Measurements from ENCODE around the gene OLFM1.

OLFM1 gene

DNA sequence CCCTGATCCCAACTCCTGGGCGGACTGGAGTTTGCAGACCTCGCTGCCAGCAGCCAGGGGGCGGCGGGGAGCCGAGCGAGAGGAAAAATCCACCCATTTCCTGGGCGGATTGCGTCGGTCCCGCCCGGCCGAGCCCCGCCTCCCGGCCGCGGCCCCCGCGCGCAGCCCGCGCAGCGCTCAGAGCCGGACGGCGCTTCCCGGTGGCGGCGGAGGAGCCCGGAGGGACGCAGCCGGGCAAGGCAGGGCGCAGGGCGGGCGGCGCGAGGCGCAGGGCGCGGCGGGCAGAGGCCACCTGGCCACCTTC is at the start of gene OLFM1:
OLFM1 (plus strand) TSS at position 180 of the 304 bp plus-strand sequence. CDS start 322 bp downstream, outside the sequence.
- Mint-ChIP-seq H3K4me3 (peak within 1 kb of the TSS in 1 of 3 experiments; percentile 51), H3K4me1 (peaks cover 6% of the 10 kb centered on the region), H3K27ac (no peak within 1 kb of the TSS), H3K27me3 (ENCODE audit: low read depth) (peaks cover 90% of the 10 kb centered on the region), H3K36me3 (ENCODE audit: low read depth) (no peaks in the 10 kb centered on the region), H3K9me3 (peaks cover 3% of the 10 kb centered on the region)
- TF ChIP-seq, protein P1, sequence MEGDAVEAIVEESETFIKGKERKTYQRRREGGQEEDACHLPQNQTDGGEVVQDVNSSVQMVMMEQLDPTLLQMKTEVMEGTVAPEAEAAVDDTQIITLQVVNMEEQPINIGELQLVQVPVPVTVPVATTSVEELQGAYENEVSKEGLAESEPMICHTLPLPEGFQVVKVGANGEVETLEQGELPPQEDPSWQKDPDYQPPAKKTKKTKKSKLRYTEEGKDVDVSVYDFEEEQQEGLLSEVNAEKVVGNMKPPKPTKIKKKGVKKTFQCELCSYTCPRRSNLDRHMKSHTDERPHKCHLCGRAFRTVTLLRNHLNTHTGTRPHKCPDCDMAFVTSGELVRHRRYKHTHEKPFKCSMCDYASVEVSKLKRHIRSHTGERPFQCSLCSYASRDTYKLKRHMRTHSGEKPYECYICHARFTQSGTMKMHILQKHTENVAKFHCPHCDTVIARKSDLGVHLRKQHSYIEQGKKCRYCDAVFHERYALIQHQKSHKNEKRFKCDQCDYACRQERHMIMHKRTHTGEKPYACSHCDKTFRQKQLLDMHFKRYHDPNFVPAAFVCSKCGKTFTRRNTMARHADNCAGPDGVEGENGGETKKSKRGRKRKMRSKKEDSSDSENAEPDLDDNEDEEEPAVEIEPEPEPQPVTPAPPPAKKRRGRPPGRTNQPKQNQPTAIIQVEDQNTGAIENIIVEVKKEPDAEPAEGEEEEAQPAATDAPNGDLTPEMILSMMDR (IDR thresholded peaks at IDR 0.05; ENCODE audit: unreplicated experiment in 3 of 3): peak; percentile 60 to 66 (median 62)

DNA sequence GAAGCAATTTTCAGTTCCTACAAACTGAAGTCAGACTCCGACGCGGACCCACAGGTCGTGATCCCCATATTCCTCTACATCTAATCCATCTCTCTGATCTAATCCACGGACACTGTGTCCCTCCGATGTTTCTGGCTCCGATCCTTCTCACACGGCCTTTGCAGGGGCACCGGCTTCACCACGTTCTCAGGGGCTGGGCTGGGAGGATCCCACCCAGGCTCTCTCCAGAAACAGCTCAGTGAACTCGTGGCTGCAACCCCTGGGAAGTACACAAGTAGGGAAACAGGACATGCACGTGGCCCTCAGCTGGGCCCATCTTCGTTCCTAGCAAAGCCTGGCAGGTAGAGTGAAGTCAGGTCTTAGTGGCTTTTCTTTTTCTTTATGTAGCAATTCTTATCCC is 49.1 kb upstream of the OLFM1 start:
- Mint-ChIP-seq H3K4me3 (no peak overlapping the region), H3K36me3 (ENCODE audit: low read depth) (no peaks in the 10 kb centered on the region), H3K4me1 (no peaks in the 10 kb centered on the region), H3K27me3 (ENCODE audit: low read depth) (peaks cover 31% of the 10 kb centered on the region), H3K27ac (no peak overlapping the region), H3K9me3 (no peaks in the 10 kb centered on the region)
- TF ChIP-seq, protein P1 (IDR thresholded peaks at IDR 0.05; ENCODE audit: unreplicated experiment in 3 of 3): no peak

DNA sequence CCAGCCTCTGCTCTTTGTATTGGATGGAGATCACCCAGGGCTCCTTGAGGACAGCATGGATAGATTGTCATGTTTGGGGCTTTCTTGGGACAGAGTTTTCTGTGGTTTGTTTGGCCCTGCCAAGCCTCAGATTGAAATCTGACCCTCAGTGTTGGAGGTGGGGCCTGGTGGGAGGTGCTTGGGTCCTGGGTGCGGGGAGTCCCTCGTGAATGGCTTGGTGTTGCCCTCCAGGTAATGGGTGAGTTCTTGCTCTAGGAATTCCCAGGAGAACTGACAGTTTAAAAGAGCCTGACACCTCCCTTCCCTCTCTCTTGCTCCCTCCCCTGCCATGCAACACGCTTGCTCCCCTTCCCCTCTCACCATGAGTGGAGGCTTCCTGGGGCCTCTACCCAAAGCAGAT is 48.6 kb upstream of the OLFM1 start:
- no peak overlapping the region for H3K27ac Mint-ChIP-seq
- TF ChIP-seq, protein P1 (IDR thresholded peaks at IDR 0.05; ENCODE audit: unreplicated experiment in 3 of 3): no peak
- H3K4me3 Mint-ChIP-seq: no peak overlapping the region
- no peaks in the 10 kb centered on the region for H3K4me1 Mint-ChIP-seq
- H3K9me3 Mint-ChIP-seq: no peaks in the 10 kb centered on the region
- no peaks in the 10 kb centered on the region for H3K36me3 Mint-ChIP-seq (ENCODE audit: low read depth)
- peaks cover 32% of the 10 kb centered on the region for H3K27me3 Mint-ChIP-seq (ENCODE audit: low read depth)

DNA sequence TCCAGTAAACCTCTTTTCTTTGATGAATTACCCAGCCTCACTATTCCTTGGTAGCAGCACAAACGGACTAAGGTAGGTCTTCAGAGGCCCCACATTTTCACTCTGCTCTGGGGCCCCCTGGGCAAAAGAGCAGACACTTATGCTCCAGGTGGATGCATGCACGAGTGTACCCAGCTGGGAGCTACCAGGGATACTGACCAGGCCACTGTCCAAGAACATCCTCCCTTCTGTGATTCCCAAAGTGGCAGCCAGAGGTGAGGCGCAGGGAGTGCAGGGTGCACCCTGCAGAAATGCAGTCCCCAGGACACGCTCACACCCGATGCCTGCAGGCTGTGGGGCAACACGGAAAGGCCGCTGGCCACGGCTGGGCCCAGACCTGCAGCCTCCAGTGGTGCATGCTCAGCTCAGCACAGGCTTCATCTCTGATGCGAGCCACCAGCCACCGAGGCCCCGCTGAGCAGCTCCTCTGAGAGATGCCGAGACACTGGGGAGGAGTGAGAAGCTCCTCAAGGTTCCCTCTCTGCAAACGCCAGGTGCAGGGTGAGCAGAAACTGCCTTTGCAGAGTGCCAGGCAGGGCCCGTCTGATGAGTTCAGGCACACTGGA is 48.1 kb upstream of the OLFM1 start:
- no peaks in the 10 kb centered on the region for H3K9me3 Mint-ChIP-seq
- H3K4me3 Mint-ChIP-seq: no peak overlapping the region
- TF ChIP-seq, protein P1 (IDR thresholded peaks at IDR 0.05; ENCODE audit: unreplicated experiment in 3 of 3): no peak
- peaks cover 33% of the 10 kb centered on the region for H3K27me3 Mint-ChIP-seq (ENCODE audit: low read depth)
- H3K36me3 Mint-ChIP-seq (ENCODE audit: low read depth): no peaks in the 10 kb centered on the region
- H3K4me1 Mint-ChIP-seq: no peaks in the 10 kb centered on the region
- H3K27ac Mint-ChIP-seq: no peak overlapping the region

DNA sequence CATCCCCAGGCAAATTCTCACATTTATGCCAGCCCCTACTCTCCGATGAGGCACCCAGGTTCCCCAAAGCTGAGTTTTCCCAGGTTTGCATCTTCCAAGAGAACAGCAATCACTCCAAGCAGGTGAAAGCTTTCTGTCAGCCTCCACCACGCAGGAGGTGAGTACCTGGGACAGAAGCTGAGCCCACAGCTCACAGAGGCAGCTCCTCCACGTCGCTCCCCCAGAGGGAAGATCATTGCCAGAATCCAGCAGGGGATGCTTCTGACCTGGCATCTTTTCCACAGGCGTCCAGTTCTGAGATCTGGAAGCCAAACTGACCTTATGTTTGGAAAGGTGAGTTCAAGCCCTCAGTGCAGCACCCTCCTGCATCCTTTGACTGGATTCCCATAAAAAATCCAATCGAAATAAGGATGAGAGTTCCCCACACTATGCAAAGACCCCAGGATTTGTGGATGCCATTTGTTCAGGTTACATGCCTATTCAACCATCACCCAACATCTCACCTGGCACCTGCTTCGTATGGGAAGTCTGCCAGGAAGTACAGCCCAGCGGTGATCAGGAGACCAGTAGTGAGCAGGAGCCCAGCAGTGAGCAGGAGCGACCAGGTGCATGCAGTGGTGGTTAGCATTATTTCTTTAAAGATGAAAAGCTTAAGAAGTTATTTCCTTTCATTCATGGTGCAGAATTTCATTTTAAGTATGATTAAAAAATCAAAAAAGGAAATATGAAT is 47.4 kb upstream of the OLFM1 start:
- TF ChIP-seq, protein P1 (IDR thresholded peaks at IDR 0.05; ENCODE audit: unreplicated experiment in 3 of 3): no peak
- peaks cover 33% of the 10 kb centered on the region for H3K27me3 Mint-ChIP-seq (ENCODE audit: low read depth)
- H3K4me3 Mint-ChIP-seq: no peak overlapping the region
- H3K27ac Mint-ChIP-seq: no peak overlapping the region
- H3K36me3 Mint-ChIP-seq (ENCODE audit: low read depth): no peaks in the 10 kb centered on the region
- H3K9me3 Mint-ChIP-seq: no peaks in the 10 kb centered on the region
- H3K4me1 Mint-ChIP-seq: no peaks in the 10 kb centered on the region

DNA sequence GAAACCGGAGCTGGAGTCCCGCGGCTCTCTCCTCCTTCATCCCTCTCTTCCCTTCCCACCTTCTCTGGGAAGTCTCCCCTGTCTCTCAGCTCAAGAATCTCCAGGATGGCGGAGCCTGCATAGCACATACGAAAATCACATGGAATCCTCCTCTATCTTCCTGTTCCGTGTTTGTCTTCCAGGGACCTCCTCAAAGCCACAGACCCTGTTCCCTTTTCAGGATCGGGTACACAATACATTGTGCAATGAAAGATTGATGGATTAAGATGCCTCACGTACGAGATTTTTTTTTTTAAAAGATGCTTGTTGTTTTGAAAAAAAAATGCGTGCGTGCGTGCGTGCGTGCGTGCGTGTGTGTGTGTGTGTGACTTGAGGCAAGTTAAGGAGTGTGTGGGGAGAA is 46.6 kb upstream of the OLFM1 start:
- no peak overlapping the region for H3K4me3 Mint-ChIP-seq

More for the DNA sequence above, 46.6 kb upstream of the OLFM1 start:
- TF ChIP-seq, protein P1 (IDR thresholded peaks at IDR 0.05; ENCODE audit: unreplicated experiment in 3 of 3): no peak
- no peaks in the 10 kb centered on the region for H3K4me1 Mint-ChIP-seq
- H3K27me3 Mint-ChIP-seq (ENCODE audit: low read depth): peaks cover 38% of the 10 kb centered on the region
- H3K27ac Mint-ChIP-seq: no peak overlapping the region
- no peaks in the 10 kb centered on the region for H3K36me3 Mint-ChIP-seq (ENCODE audit: low read depth)
- no peaks in the 10 kb centered on the region for H3K9me3 Mint-ChIP-seq

Data from nephron (organoid).